ENCODE results near the gene ST6GALNAC4. TPM values are rescaled to one million over a fixed set of nuclear protein-coding genes. Genes with fewer than 3 reads are reported as not detected.

The ST6GALNAC4 gene
- total RNA-seq, 2 experiments from 2014 or later, result 118 to 180 TPM

DNA sequence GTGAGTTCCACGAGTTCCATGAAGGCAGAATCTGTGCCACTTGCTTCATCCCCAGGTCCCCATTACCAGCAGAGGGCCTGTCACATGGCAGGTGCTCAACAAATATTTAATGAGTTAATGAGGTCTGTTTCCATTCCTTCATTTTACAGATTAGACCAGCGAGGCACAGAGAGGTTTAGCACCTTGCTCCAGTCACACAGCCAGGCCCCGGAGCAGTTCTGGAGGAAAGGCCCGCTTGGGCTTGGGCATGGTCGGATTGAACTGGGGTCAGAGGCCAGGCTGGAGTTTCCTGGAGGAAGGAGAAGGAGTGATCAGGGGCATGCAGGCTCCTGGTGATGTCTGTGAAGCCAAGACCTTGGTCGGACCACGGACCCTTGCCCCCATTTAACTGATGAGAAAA is 4.0 kb upstream of the ST6GALNAC4 start:
- BruUV-seq (replicated peaks), result no TSS peak
- intact Hi-C loops (cut with micrococcal nuclease; ENCODE audit: unreplicated experiment), result loop anchor here (2.0 to 10.0 kb wide), 2 partner anchors 186 to 416 kb away; partner anchors contain the start of gene TOR2A
- POLR2A ChIA-PET, result interaction anchor here (0.6 kb wide), 1 partner anchor 340 kb away, joined by 3 read pairs; no protein-coding TSS in a partner anchor
- peaks cover 9% of the 10 kb centered on the region; the same call in 1 of the 2 replicates for H3K79me2 ChIP-seq (ENCODE audit: insufficient read depth, low read depth, low read length)
- no peak overlapping the region for H3K4me2 ChIP-seq (ENCODE audit: low read length)
- no peak overlapping the region for H3K27ac ChIP-seq (ENCODE audit: low read depth, low read length, poor library complexity, severe bottlenecking)
- peaks cover 8% of the 10 kb centered on the region; the same call in 1 of the 2 replicates for H3K36me3 ChIP-seq (ENCODE audit: insufficient read depth, low read length)
- H3K9me2 ChIP-seq (ENCODE audit: insufficient read depth, low read length), result no peaks in the 10 kb centered on the region
- TF ChIP-seq EZH2phosphoT487 (IDR thresholded peaks at IDR 0.05; ENCODE audit: borderline replicate concordance, low read depth, low read length), result no peak
- TF ChIP-seq, protein P1, sequence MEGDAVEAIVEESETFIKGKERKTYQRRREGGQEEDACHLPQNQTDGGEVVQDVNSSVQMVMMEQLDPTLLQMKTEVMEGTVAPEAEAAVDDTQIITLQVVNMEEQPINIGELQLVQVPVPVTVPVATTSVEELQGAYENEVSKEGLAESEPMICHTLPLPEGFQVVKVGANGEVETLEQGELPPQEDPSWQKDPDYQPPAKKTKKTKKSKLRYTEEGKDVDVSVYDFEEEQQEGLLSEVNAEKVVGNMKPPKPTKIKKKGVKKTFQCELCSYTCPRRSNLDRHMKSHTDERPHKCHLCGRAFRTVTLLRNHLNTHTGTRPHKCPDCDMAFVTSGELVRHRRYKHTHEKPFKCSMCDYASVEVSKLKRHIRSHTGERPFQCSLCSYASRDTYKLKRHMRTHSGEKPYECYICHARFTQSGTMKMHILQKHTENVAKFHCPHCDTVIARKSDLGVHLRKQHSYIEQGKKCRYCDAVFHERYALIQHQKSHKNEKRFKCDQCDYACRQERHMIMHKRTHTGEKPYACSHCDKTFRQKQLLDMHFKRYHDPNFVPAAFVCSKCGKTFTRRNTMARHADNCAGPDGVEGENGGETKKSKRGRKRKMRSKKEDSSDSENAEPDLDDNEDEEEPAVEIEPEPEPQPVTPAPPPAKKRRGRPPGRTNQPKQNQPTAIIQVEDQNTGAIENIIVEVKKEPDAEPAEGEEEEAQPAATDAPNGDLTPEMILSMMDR (conservative IDR thresholded peaks at IDR 0.05; ENCODE audit: low read length), result 0 out of 2 replicates have a peak, but pooled peaks have one; percentile 11
- H2AFZ ChIP-seq (ENCODE audit: low read length), result no peak overlapping the region
- no peaks in the 10 kb centered on the region for H3K9me3 ChIP-seq (ENCODE audit: low read length)
- H3K4me1 ChIP-seq (ENCODE audit: insufficient read depth, low read length, poor library complexity, severe bottlenecking), result peaks cover 33% of the 10 kb centered on the region
- CTCF ChIA-PET (ENCODE audit: unreplicated experiment), result interaction anchor here (0.5 to 1.4 kb wide), 3 partner anchors 10 to 39 kb away, joined by 3 to 5 read pairs (median 4); no protein-coding TSS in a partner anchor
- DNase-seq (ENCODE audit: low spot score), result no peak
- no peaks in the 10 kb centered on the region for H4K20me1 ChIP-seq (ENCODE audit: insufficient read depth, low read length)
- H3K4me3 ChIP-seq (ENCODE audit: low read depth, low read length, poor library complexity, severe bottlenecking), result no peak overlapping the region

DNA sequence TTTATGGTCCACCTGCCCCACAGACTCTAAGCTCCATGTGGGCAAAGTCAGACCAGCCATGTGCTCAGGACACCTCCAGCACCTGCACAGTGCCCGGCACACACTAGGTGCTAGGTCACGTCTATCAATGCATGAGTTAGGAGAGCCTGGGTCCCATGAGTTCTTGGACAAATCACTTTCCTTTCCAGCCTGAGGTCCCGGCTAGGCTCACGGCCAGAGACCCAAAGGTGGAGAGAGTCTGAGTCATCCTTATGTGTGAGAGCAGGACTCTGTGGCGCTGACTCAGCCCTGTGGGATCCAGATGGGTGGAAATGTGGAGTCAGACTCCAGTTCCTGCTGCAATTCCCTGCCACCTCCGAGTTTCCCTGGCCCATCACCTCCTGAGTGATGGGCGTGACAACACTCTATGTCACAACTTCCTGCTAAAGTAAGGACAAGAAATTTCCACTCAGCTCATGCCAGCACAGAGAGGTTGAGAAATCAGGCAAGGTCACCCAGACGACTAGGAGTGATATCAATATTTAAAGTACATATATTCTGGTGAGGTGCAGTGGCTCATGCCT is 2.5 kb upstream of the ST6GALNAC4 start:
- H3K4me3 ChIP-seq (ENCODE audit: low read depth, low read length, poor library complexity, severe bottlenecking), result no peak overlapping the region
- H3K9me3 ChIP-seq (ENCODE audit: low read length), result no peaks in the 10 kb centered on the region
- TSS peak; percentile 30 for BruUV-seq (replicated peaks)
- H3K4me1 ChIP-seq (ENCODE audit: insufficient read depth, low read length, poor library complexity, severe bottlenecking), result peaks cover 46% of the 10 kb centered on the region
- H2AFZ ChIP-seq (ENCODE audit: low read length), result no peak overlapping the region
- DNase-seq (ENCODE audit: low spot score), result no peak
- H4K20me1 ChIP-seq (ENCODE audit: insufficient read depth, low read length), result no peaks in the 10 kb centered on the region
- H3K79me2 ChIP-seq (ENCODE audit: insufficient read depth, low read depth, low read length), result peaks cover 21% of the 10 kb centered on the region
- CTCF ChIA-PET (ENCODE audit: unreplicated experiment), result no interaction called here
- H3K4me2 ChIP-seq (ENCODE audit: low read length), result peak overlapping the region; percentile 91
- peaks cover 20% of the 10 kb centered on the region for H3K36me3 ChIP-seq (ENCODE audit: insufficient read depth, low read length)
- no peaks in the 10 kb centered on the region for H3K9me2 ChIP-seq (ENCODE audit: insufficient read depth, low read length)
- intact Hi-C loops (cut with micrococcal nuclease; ENCODE audit: unreplicated experiment), result loop anchor here (2.0 to 5.0 kb wide), 2 partner anchors 49 to 117 kb away; partner anchors contain the start of gene FPGS
- TF ChIP-seq, protein P1 (conservative IDR thresholded peaks at IDR 0.05; ENCODE audit: low read length), result no peak
- H3K27ac ChIP-seq (ENCODE audit: low read depth, low read length, poor library complexity, severe bottlenecking), result peak overlapping the region; percentile 89
- POLR2A ChIA-PET, result interaction anchor here (0.6 kb wide), 1 partner anchor 459 kb away, joined by 3 read pairs; no protein-coding TSS in a partner anchor

Measured in OCI-LY7 (cell line).